ENCODE data around the gene SLC1A2.

Gene SLC1A2

DNA sequence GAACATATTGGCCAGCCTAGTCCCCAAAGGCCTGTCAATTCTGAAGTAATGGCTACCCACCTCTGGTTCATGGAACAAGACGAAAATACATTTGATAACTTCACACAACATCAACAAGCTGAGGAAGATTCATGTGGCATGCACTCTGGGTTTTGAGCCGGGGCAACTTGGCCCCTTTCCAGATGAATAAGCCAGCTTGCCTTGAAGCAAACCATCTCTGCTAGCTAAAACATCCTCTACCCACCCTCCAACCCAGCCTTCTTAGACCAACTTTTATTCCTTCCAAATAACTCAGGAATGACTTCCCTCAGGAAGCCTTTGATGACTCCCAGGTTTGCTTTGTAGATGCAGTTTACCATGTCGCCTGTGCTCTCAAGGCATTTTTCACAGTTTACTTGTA lies 94.4 kb downstream of the SLC1A2 start:
- no peak for DNase-seq (ENCODE audit: low spot score)

DNA sequence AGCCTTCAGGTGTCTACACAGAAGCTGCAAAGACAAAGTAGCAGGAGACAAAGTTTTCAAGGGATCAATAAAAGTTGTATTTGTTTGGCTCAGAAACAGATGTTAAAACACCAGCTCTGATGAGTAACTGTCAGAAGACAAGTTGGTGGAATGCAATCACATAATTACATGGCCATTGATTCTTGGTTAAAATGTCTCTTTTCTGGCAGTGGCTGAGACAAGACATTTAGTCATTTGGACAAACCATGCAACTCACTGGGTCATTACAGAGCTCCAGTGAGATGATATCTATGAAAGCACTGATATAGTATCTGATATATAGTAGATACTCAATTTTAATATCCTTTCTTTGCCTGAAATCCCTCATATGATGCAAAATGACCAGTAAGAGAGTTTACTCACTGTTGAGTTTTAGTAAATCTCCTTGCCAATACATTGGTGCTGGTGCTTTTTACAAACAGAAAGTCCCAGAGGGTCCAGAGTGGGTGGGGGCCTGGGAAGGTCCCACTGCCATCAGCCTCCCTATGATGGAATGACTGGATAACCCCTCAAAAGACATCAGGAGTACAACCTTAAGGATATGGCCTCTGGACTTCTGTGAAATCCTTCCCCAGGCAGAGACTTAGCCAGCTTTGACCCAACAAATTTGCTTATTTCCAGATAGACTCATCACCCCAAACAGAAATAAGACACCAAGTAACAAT lies 95.0 kb downstream of the SLC1A2 start:
- no peak for DNase-seq (ENCODE audit: low spot score)

DNA sequence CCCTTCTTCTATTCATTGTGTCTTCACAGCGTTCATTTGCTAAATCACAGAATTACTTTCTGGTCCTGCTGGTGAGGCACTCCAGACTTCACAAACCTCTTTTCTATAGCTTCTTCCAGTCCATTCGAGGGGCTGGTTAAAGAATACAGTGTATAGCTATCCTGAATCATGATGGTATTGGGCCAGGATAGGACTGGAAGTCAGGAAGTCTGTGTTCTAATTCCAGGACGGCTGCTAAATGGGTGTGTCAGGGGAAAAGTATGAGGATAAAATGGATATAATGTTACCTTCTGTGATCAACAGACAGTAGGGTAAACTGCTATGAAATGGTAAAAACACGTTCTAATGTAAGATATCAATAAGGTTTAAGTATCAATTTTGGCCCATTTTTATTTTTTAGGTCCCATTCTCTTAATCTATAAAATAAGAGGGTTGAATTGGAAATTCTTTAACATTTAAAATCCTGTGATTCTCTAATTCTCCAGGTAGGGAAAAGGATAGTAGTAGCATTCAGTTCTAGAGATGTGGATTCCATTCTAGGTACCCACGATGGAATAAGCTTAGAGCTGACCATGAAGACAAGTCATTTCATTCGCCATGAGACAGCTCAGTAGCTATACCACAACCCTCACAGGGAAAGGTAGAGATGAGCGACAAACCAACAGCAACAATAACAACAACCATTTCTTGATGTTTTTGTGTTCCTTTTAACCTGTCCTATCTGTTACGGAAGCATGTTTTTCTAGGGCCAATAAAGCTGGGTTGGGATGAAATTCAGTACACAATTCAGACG lies 96.1 kb downstream of the SLC1A2 start:
- DNase-seq (ENCODE audit: low spot score) = no peak

DNA sequence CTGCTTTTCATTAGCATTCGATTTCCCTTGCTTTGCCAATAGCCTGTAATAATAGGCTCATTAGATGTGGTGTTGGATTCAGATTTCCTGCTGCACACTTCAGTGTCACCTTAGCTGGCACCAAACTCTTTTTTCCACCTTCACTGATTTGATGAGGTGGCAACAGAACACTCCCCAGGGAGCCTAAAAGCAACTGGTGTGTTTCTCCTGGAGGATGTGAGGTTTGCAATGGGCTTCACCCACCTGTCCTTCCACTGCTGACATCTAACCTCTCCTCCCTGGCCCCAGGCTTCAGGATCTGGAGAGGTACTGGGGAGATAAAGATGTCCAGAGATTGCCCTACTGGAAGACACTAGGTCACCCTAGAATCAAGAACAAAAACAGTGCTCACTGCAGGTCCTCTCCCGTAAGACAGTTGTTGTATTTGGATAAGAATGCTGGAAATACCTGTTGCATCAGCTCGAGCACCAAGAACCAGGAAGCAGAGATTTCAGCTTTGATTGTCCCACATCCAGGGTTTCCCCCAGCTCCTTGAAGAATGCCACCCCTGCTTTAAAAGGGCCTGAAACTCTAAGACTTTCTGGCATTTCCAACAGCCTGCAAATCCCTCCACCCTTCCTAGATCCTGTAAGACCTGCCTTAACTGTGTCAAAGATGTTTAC lies 96.9 kb downstream of the SLC1A2 start:
- no peak for DNase-seq (ENCODE audit: low spot score)

DNA sequence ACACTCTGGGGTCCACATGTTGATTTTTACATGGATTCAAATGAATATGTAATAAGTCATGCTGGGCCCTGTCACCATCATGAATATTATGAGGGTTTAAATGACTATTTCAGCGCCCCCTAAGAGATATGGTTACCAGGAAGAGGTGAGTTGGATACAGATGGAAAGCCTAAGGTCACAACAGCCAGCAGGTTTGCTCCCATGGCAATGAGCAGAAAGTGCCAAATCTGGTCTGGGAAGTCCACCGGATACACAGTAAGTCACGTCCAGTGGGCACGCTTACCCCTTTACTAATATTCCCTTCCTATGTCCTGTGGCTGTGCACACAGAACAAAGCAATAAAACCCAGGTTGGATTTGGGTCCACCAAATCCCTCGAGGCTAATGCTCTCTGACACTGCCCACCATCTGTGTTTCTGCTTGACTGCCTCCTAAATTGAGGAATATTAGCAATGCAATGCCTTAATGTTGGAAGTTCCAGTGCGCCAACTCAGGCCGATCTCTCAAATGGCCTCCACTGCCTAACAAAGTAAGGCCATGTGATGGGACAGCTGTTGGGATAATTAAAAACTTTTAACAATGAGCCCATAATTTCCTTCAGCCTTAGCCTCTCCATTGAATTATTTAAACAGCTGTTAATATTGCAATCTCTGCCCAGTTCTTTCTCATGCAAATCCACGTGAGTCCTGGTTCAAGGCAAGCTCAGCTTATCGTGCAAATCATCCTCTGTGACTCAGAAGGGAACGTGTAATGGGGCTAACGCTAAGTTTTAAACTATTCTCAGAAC lies 97.6 kb downstream of the SLC1A2 start:
- DNase-seq (ENCODE audit: low spot score) = no peak

DNA sequence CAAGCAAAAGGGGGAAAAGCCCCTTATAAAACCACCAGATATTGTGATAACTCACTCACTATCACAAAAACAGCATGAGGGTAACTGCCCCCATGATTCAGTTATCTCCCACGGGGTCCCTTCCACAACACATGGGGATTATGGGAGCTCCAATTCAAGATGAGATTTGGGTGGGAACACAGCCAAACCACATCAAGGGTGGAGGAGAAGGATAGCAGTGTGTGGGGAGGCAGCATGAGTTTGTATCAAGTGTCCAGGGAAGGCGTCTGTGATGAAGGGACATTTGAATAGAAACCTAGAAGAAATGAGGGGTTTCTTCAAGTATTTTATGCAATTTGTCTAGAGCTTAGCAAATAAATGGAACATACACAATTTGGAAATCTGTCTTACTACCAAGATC lies 98.2 kb downstream of the SLC1A2 start:
- DNase-seq (ENCODE audit: low spot score) = no peak

DNA sequence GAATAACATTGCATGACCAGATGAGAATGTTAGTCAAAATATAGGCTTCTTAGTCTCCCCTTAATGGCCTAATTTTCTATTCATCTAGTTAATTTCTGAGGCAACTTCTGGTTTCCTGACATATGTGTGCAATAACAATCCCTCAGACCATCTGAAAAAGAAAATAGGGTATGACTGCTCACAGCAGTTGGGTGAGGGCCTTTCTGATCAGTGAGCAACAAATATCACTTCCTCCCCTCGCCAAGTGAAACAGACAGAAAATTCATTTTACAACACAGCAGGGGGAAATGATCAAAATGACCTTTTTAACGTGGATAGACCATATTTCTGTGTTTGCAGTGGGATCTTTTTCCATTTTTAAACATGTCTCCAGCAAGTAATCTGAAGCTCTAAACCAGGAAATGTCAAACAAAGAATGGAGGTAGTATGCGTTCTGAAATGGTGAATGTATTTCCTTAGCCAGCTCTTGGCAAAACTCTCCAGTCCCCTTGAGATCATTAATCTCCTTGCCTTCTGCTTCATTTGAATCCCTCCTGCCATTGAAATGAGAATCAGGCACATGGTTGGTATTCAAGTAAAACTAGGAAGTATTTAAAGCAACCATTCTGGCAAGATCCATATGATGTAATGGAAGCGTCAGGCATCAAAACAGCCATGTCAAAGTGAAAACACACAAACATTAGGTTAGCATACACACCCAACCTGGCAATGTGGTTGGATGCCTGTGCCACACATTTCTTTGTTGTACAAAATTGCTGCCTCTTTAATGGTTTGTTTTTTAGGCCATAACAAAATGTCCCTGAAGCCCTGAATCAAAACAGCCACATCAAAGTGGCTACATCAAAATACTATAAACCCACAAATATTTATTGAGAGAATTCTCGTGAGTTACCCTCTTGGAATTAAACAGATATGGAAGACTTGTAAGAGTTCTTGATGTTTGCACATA lies 100.1 kb downstream of the SLC1A2 start:
- DNase-seq (ENCODE audit: low spot score) = no peak

DNA sequence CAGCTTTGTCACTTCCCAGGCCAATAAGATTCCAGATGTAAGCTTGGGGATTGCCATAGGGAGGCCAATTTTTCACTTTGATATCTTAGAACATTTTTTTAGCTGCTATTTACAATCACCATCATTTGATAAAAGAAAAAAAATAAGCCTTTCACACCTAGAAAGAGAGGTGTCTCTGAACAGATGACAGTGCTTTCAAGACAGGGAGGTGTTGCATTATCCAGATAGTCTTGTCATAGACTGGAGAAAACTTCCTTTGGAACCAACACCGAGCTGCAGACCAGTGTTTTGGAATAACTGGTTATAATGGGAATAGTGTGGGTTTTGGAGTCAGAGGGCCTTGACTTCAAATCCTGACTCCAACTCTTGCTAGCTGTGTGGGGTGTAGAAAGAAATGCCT lies 101.0 kb downstream of the SLC1A2 start:
- DNase-seq (ENCODE audit: low spot score) = no peak

DNA sequence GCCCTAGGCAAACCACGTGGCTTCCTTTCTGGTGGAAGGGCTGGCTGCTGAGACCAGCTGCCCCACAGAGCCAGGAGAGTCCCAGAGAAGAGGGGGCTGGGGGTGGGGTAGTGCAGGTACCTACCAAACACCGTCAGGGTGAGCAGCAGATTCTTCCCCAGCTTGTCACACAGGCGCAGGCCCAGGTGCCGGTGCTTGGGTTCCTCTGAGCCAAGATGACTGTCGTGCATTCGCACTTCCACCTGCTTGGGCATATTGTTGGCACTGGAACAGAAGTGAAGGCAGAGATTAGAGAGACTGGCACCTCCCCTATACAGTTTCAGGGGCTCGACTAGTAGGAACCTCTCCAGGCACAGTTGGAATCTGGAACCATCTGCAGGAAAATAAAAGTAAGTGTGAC lies 102.1 kb downstream of the SLC1A2 start:
- no peak for DNase-seq (ENCODE audit: low spot score)

DNA sequence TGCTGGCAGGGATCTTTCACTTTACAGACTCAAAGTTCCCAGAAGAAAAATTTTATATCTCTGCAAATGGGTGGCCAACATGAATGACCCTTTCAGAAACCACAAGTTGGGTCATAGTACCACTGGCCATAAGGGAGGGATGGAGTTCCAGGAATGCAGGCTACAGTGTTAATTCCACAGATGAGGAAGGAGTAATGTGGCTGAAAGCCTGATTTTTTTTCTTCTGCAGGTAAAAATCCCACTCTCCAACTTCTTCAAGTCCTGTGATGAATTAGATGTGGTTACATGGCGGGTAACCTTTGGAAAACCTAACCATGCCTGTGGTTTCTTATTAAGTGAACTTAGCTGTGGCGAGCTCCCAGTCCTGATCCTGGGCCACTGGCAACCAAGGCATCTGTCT lies 103.2 kb downstream of the SLC1A2 start:
- no peak for DNase-seq (ENCODE audit: low spot score)

DNA sequence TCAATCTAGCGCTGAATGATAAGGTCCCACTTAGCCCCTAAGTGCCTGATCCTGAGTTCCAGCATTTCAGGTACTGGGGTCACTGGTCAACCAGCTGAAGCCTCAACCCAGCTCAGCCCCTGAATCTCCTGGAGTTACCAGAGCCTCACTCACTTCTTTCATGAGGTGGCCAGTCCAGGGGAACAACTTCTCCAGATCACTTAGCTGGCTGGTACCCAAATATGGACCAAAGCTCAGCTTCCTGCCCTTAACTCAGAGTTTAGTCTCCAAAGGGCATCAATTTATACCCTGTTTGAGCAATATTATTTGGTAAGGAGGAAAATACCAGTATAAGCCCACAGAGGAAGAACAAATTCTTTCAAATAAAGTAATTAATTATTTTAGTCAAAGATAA lies 105.6 kb downstream of the SLC1A2 start:
- DNase-seq (ENCODE audit: low spot score) = no peak

DNA sequence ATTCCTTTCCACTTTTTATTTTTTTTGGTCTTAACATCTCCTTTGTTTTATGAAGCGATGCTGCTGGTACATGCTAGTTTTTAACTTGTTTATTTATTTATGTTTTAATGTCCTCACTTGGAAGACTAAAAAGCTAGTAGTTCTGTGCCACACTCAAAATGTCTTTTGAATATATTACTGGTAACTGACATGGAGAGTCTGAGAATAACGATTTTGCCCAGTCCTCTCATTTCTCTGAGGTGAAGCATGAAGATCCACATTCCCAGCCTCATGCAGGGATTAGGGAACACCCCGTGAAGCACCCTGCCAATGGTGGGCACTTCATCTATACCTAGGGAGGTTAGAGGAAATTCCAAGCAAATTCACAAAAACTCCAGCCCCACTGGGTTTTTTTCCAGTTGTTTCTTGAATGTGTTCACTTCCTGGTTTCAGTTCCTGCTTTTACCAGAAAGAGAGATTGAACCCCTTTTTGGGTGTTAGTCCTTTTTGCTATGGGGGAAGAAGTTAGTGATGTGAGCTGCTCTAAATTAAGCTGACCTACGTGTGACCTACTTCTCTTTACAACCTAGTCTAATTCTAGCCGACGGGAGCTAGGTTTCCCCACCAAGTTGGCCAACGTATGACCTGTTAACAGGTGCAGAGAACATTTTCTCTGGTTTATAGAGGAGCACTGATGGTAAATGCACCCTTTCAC lies 106.1 kb downstream of the SLC1A2 start:
- no peak for DNase-seq (ENCODE audit: low spot score)

DNA sequence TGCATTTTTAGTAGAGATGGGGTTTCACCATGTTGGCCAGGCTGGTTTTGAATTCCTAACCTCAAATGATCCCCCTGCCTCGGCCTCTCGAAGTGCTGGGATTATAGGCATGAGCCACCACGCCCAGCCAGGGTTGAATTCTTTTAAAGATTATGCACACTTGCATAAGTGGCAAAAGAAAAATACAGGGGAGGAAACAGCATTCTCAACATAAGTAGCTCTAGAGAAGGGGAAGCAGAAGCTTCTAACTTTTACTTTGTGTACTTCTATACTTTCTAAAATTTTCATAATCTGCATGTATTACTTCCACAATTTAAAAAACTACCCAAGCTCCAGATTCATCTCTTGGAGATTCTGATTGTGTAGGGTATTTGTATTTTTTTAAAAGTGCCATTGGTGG lies 108.0 kb downstream of the SLC1A2 start:
- no peak for DNase-seq (ENCODE audit: low spot score)

DNA sequence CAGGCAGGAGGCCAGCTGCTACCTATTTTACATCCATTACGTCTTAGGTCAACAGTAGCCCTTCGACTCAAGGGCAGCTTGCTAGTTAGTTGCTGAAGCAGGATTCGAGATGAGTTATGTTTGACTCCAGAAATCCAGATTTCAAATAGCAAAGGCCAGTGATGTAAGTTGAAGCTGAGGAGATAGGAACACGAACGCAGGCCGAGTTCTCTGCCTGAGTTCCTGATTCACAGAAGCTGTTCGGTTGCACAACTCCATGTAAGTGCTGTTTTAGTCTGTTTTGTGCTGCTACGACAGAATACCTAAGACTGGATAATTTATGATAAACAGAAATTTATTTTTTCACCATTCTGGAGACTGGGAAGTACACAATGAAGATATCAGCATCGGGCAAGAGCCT lies 111.2 kb downstream of the SLC1A2 start:
- no peak for DNase-seq (ENCODE audit: low spot score)

DNA sequence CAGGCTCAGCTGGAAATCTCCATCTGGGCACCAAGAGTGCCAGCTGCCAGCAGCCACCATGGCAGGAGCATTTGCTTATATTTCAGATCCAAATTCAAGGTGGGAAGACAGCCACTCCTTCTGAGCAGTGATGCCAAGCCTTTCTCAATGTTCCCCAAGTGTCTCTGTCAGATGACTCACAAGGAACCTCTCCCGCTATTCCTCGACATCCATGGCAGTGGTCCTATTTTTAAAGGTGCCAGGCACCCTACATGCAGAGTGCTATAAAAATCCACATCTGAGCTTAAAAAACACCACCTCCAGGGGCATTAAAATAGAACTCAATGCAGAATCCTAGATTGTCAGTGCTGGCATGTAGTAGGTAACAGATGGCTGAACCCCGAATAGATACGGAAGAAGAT lies 112.1 kb downstream of the SLC1A2 start:
- DNase-seq (ENCODE audit: low spot score) = no peak

DNA sequence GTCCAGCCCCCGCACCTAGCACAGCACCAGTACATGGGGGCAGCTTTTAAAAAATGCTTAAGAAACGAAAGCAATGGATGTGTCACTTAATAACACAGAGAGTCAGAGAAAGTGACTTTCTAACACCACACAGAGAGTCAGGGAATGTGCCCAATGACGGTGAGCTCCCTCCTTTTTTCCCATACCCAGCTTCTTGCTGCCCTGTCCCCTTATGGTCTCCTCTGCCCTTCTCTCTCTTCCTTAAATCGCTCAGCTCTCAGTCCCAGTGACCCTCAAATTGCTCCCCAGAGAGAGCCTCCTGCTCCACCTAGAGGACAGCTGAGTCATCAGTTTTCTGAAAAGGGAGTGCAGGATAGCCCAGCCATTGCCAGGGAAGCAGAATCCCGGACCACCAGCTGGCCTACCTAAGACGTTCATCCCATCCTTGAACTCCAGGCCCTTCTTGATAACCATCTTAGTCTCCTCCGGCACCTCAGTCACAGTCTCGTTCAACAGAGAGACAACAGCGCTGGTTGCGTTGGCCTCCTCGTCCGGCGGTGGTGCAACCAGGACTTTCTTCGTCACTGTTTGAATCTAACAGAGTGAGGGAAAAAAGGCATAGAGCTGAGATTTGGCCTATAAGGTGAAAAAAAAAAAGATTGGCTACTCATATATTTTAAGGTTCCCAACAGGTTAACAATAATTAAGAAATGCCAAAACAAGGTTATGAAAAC lies 113.5 kb downstream of the SLC1A2 start:
- DNase-seq (ENCODE audit: low spot score) = peak; percentile 65

DNA sequence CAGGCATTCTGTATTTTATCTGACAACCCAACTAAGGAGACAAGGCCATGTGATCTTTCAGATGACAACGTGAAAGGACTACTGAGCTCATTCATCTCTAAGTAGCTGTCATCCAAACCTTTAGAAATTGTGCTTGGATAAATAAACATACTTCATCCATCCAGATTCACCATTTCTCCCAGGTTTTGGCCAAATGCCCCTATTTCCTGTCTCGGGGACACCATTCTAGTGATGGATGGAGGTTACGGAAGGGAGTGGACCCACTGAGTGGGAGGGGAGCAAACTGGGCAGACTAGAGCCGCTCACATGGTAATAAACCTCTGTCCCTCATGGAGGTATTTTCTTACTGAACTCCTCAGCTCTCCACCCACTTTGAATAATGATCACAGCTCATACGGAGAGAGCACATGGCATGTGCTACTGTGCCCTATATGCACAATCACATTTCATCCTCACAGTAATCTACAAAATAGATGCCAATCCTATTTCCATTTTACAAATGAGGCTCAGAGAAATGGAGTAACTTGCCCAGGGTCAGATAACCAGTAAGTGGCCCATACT lies 114.4 kb downstream of the SLC1A2 start:
- no peak for DNase-seq (ENCODE audit: low spot score)

DNA sequence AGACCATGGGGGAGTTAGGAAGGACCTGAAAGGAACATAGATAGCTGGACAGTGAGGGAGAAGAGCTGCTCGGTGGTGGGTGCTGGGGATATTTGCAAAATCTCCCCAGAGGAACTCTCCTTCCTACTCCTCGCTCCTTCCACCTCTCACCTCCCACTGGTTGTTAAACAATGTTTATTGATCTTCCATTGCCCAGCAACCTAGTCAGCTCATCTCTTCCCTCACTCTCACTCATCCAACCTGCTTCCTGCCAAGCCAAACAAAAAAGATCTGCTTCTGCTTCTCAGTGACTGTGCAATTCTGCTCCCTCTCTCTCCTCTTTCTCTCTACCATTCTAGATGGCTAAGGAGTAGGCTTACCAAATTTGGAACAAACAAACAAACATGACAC lies 115.0 kb downstream of the SLC1A2 start:
- DNase-seq (ENCODE audit: low spot score) = no peak

DNA sequence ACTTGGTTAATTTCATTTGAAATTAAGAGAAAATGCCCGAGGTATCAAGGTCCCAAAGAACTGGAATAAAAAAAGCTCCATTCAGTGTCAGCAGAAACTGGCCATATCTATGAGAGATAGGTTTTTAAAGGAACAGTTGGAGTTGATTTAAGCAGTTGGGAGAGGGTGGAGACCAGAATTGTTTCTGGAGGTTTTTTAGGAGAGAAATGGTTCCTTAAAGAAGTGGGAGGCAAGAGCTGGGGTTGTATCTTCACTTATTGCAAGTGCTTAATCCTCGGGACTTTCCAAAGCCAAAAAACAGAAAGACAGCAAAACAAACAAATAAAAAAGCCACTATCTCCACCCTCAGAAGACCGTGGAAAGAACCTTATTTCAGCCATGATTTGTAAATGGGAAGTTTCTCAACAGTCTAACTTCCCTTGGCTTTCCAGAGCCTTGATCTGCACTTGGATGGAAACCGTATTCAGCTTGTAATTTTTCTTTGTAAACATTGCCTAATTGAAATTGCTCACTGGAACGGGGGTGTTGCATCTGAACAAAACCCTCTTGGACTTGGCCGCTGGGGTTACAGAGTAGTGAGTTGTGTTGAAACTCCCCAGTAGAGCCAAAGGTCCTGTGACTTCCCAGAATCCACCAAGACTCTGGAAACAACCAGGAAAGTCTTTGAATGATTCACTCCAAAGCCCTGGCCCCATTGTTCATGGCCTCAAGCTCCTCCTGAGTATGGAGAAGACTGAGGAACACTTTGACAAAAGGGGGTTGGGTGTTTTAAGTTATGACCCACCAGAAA lies 115.6 kb downstream of the SLC1A2 start:
- no peak for DNase-seq (ENCODE audit: low spot score)

Data from COLO829 (cell line).